ENCODE data around the gene BLOC1S6. TPM values are rescaled to one million over a fixed set of nuclear protein-coding genes. Genes with fewer than 3 reads are reported as not detected.

Gene BLOC1S6
- total and polyA plus RNA-seq, 9 of the 15 experiments (the other 6 are each of a cell fraction or from before 2014, with no cell fraction given) = 18.2 to 72.4 (median 38.4) TPM

DNA sequence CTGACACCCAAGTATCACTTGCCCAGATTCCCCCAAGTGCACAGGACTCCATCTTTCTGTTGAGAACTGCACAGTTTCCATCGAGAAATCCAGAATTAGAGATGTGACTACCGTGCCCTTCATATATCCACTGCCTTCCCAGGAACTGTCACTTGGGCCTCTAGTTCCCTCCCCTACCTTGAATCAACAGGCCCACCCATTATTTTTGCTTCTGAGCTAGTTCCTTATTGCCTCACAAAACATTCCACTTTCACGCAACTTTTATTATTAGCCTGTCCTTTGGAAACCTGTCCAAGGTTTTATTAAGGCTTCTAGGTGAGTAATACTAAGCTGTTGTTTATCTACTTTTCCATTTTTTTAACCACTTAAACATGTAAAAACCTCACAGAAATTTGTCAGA is 47.5 kb upstream of the BLOC1S6 start:
- 45% methylated on average over 3 of the region's 3 CpGs for WGBS (ENCODE audit: insufficient coverage, low coverage, missing lambda C conversion rate)
- Histone ChIP-seq H3K36me3 (ENCODE audit: control insufficient read depth, insufficient read depth, low read length) (no peaks in the 10 kb centered on the region), H3K79me2 (ENCODE audit: control insufficient read depth, insufficient read depth, low read length) (no peaks in the 10 kb centered on the region), H3K27ac (ENCODE audit: extremely low read depth, low read depth, low read length) (no peak overlapping the region), H2AFZ (ENCODE audit: low read depth, low read length) (no peak overlapping the region), H3K9me1 (ENCODE audit: control insufficient read depth, insufficient read depth, low read length) (peaks cover 4% of the 10 kb centered on the region), H3K4me2 (ENCODE audit: insufficient read depth, low read length) (no peak overlapping the region), H3K27me3 (ENCODE audit: control insufficient read depth in 2 of 2, insufficient read depth in 2 of 2, low read length in 2 of 2) (no peaks in the 10 kb centered on the region), H3K9me3 (replicated peaks; ENCODE audit: control insufficient read depth, insufficient read depth, low read depth, low read length) (no peaks in the 10 kb centered on the region), H3K4me1 (replicated peaks in 1 of 2; ENCODE audit: control insufficient read depth in 2 of 2, insufficient read depth in 2 of 2, low read length in 2 of 2) (peaks cover 0 to 6% of the 10 kb centered on the region in 2 experiments; a peak in 3 of 5 replicates), H3K9ac (ENCODE audit: insufficient read depth in 1 of 2, low read depth in 2 of 2, low read length in 2 of 2) (no peak overlapping the region), H4K20me1 (replicated peaks; ENCODE audit: control insufficient read depth, insufficient read depth, low read length) (no peaks in the 10 kb centered on the region), H3K4me3 (no peak overlapping the region)
- in situ Hi-C loops (cut with MboI) (no loop called here), intact Hi-C loops (cut with micrococcal nuclease) (no loop called here)
- ChIA-PET POLR2A (no interaction called here), CTCF (ENCODE audit: low intra/inter-chr PET ratio) (no interaction called here)
- ATAC-seq (no peak), FAIRE-seq (no peak), DNase-seq (ENCODE audit: extremely low read depth in 1 of 4, low spot score in 3 of 4) (no peak)
- no peak for TF ChIP-seq HDGF (IDR thresholded peaks at IDR 0.05)
- TF ChIP-seq U2AF2 (optimal IDR thresholded peaks at IDR 0.05; ENCODE audit: low read depth, low read length) = no peak
- TF ChIP-seq NFIX (CRISPR knock-in tag; IDR thresholded peaks at IDR 0.05; ENCODE audit: low read depth) = no peak
- BruUV-seq (replicated peaks) = no TSS peak

- Histone ChIP-seq H3K4me1 (replicated peaks in 1 of 2; ENCODE audit: control insufficient read depth in 2 of 2, insufficient read depth in 2 of 2, low read length in 2 of 2) (peaks cover 0 to 6% of the 10 kb centered on the region in 2 experiments; a peak in 3 of 5 replicates), H3K4me2 (ENCODE audit: insufficient read depth, low read length) (no peak overlapping the region), H3K79me2 (ENCODE audit: control insufficient read depth, insufficient read depth, low read length) (no peaks in the 10 kb centered on the region), H3K27ac (ENCODE audit: extremely low read depth, low read depth, low read length) (no peak overlapping the region), H3K4me3 (no peak overlapping the region), H3K9me3 (replicated peaks; ENCODE audit: control insufficient read depth, insufficient read depth, low read depth, low read length) (no peaks in the 10 kb centered on the region), H3K9ac (ENCODE audit: insufficient read depth in 1 of 2, low read depth in 2 of 2, low read length in 2 of 2) (no peak overlapping the region), H2AFZ (ENCODE audit: low read depth, low read length) (no peak overlapping the region), H3K27me3 (ENCODE audit: control insufficient read depth in 2 of 2, insufficient read depth in 2 of 2, low read length in 2 of 2) (no peaks in the 10 kb centered on the region), H3K36me3 (ENCODE audit: control insufficient read depth, insufficient read depth, low read length) (no peaks in the 10 kb centered on the region), H3K9me1 (ENCODE audit: control insufficient read depth, insufficient read depth, low read length) (peaks cover 4% of the 10 kb centered on the region), H4K20me1 (replicated peaks; ENCODE audit: control insufficient read depth, insufficient read depth, low read length) (no peaks in the 10 kb centered on the region)
- BruUV-seq (replicated peaks) = no TSS peak
- no peak for ATAC-seq
- in situ Hi-C loops (cut with MboI) (no loop called here), intact Hi-C loops (cut with micrococcal nuclease) (no loop called here)
- no peak for DNase-seq (ENCODE audit: extremely low read depth in 1 of 4, low spot score in 3 of 4)
- ChIA-PET POLR2A (no interaction called here), CTCF (ENCODE audit: low intra/inter-chr PET ratio) (no interaction called here)
- no peak for FAIRE-seq
- WGBS (ENCODE audit: insufficient coverage, low coverage, missing lambda C conversion rate) = 18% methylated on average over 1 of the region's 1 CpG
- TF ChIP-seq ZNF785 (CRISPR knock-in tag; IDR thresholded peaks at IDR 0.05) (no peak), FOXJ2 (tag; IDR thresholded peaks at IDR 0.05) (no peak), TAF7 (tag; IDR thresholded peaks at IDR 0.05) (no peak), TOE1 (IDR thresholded peaks at IDR 0.05; ENCODE audit: borderline replicate concordance) (no peak), TOE1 (CRISPR knock-in tag; IDR thresholded peaks at IDR 0.05; ENCODE audit: borderline replicate concordance, low read depth) (no peak), DEAF1 (CRISPR knock-in tag; IDR thresholded peaks at IDR 0.05) (no peak)
Measured at GRCh38 chr15:45540531-45540930, 46.6 kb upstream of the BLOC1S6 start.

Measured in K562 (cell line).